Panc1 (cell line): Measurements from ENCODE around the gene ZRANB1.

Experiments used
- TF ChIP-seq, protein P1 (sequence below): fragments of 450-650 bp; IDR thresholded peaks from 2 replicates; pipeline ENCODE4 v1.5.1; 2017; ENCODE audit warnings: mild to moderate bottlenecking
- TF ChIP-seq, protein P2 (sequence below), 2 experiments: IDR thresholded peaks; 2 replicates each; pipeline ENCODE4 v1.6.1; 2011 to 2012; ENCODE audit warnings: low read depth in 2 of 2, control low read depth in 1 of 2, low read length in 1 of 2, mild to moderate bottlenecking in 1 of 2, moderate library complexity in 1 of 2; ENCODE audit not compliant: insufficient read depth in 1 of 2

DNA sequence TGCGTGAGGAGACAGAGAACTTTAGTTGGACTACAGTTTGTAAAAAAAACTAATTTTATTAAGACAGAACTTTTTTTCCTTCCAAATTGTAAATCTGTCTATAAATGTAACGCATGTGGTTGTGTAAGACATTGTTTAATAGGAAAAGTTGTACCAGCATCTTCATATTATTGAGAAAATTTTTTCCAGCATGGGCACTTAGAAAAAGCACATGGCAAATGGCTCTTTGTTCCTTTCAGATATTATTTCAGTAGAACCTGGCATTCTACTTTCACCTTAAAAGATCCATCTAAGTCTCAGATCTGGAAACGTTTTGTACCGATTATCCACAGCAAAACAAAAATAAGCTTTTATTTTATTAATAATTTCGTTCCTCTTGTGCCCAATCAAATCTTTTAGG, 43.2 kb downstream of the ZRANB1 start:
- TF ChIP-seq, protein P1, sequence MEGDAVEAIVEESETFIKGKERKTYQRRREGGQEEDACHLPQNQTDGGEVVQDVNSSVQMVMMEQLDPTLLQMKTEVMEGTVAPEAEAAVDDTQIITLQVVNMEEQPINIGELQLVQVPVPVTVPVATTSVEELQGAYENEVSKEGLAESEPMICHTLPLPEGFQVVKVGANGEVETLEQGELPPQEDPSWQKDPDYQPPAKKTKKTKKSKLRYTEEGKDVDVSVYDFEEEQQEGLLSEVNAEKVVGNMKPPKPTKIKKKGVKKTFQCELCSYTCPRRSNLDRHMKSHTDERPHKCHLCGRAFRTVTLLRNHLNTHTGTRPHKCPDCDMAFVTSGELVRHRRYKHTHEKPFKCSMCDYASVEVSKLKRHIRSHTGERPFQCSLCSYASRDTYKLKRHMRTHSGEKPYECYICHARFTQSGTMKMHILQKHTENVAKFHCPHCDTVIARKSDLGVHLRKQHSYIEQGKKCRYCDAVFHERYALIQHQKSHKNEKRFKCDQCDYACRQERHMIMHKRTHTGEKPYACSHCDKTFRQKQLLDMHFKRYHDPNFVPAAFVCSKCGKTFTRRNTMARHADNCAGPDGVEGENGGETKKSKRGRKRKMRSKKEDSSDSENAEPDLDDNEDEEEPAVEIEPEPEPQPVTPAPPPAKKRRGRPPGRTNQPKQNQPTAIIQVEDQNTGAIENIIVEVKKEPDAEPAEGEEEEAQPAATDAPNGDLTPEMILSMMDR, result no peak
- TF ChIP-seq, protein P2, sequence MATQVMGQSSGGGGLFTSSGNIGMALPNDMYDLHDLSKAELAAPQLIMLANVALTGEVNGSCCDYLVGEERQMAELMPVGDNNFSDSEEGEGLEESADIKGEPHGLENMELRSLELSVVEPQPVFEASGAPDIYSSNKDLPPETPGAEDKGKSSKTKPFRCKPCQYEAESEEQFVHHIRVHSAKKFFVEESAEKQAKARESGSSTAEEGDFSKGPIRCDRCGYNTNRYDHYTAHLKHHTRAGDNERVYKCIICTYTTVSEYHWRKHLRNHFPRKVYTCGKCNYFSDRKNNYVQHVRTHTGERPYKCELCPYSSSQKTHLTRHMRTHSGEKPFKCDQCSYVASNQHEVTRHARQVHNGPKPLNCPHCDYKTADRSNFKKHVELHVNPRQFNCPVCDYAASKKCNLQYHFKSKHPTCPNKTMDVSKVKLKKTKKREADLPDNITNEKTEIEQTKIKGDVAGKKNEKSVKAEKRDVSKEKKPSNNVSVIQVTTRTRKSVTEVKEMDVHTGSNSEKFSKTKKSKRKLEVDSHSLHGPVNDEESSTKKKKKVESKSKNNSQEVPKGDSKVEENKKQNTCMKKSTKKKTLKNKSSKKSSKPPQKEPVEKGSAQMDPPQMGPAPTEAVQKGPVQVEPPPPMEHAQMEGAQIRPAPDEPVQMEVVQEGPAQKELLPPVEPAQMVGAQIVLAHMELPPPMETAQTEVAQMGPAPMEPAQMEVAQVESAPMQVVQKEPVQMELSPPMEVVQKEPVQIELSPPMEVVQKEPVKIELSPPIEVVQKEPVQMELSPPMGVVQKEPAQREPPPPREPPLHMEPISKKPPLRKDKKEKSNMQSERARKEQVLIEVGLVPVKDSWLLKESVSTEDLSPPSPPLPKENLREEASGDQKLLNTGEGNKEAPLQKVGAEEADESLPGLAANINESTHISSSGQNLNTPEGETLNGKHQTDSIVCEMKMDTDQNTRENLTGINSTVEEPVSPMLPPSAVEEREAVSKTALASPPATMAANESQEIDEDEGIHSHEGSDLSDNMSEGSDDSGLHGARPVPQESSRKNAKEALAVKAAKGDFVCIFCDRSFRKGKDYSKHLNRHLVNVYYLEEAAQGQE (IDR thresholded peaks at IDR 0.05; ENCODE audit: insufficient read depth in 1 of 2, low read depth in 2 of 2, low read length in 1 of 2), result no peak
